Activated CD8-positive, alpha-beta memory T cell treated with anti-CD3 and anti-CD28 coated beads, Interleukin-2, amount 50 U/mL, for 24 hours (primary cell): ENCODE results near the gene GDF10.

ENCODE experiments used
- DNase-seq: peaks from one replicate; pipeline ENCODE4 v3.0.0-alpha.2; 2020; ENCODE audit errors: extremely low read depth

Gene GDF10

DNA sequence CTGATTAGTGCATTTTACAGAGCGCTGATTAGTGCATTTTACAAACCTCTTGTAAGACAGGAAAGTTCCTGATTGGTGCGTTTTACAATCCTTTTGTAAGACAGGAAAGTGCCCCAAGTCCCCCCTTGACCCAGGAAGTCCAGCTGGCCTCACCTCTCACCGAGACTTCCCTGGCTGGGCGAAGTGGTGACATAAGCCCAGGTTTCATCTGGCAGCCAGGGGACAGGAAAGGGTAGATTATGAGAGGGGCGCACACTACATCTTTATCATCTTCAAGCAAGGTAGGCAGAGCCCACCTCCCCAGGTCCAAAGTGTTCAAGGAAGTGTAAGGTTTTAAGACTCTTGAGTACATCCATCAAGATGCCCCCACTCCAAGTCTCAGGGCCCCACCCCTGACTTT is 5.5 kb upstream of the GDF10 start:
- no peak for DNase-seq

DNA sequence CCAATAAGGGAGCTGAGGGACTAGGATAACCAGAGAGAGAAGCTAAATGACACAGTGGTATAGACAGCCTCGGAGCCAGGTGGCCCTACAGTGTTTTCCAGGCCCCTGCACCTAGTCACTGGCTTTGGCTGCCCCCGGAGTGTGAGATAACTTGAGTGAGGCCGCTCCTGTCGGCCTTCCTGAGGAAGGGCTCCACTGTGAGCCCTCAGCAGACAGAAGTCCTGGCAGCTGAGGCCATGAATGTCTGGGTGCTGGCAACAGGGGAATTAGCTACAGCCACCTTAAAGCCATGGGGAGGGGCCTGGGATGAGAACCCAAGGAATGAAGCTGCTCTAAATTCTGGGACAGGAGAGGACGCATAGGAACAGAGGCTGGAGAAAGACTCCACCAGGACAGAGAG is 4.6 kb upstream of the GDF10 start:
- DNase-seq: no peak

- DNase-seq: no peak
Observed at GRCh38 chr10:47296156-47296894, 3.7 kb upstream of the GDF10 start.

- no peak for DNase-seq
Observed at GRCh38 chr10:47296941-47297340, 3.1 kb upstream of the GDF10 start.

- DNase-seq: no peak
Observed at GRCh38 chr10:47297866-47298540, 2.0 kb upstream of the GDF10 start.

- DNase-seq: no peak
Observed at GRCh38 chr10:47298715-47299114, 1.3 kb upstream of the GDF10 start.

DNA sequence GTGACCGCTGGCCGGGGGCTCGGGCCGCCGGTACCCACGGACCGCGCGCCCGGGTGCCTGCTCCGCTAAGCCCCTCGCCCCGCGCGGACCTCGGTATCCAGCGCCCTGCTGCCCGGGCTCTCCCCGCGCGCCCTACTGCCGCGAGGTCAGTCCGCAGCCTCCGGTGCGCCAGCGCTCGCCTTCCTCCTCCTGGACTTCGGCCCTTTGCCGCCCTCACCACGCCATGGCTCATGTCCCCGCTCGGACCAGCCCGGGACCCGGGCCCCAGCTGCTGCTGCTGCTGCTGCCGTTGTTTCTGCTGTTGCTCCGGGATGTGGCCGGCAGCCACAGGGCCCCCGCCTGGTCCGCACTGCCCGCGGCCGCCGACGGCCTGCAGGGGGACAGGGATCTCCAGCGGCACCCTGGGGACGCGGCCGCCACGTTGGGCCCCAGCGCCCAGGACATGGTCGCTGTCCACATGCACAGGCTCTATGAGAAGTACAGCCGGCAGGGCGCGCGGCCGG is 483 bp downstream of the GDF10 start:
- no peak for DNase-seq

DNA sequence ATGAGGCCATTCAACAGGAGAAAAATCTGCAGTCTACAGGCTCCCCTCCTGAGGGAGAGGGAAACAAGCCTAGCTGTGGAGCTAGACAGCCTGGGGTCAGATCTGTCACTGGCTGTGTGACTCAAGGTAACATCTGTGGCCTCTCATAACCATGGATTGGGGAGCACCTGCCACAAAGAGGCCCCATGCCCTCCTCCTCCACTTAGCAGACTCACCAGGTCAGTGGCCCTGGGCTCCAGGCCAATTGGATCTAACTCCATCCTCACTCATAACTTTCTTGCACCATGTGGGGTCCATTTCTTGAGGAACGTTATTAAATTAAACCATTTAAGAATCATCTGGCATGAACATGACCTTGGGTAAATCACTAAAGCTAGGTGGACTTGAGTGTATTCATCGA is 1.8 kb downstream of the GDF10 start:
- DNase-seq: no peak

DNA sequence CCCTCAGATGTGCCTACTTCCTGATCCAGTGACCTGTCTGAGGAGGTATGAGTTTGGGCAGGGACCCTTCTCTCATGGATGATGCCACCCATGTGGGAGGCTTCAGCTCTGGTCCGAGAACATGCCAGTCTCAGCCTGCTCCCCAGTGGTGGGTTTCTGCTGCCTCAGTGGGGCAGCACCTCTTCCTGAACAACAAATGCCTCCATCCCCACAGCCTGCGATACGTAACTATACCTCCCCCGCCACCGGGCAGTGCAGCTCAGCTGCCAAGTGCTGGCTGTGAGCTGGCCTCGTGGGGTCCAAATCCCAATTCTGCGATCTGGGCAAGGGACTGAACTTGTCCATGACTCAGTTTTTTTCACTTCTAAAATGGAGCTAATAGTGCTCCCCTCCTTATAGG is 3.1 kb downstream of the GDF10 start:
- DNase-seq: no peak

DNA sequence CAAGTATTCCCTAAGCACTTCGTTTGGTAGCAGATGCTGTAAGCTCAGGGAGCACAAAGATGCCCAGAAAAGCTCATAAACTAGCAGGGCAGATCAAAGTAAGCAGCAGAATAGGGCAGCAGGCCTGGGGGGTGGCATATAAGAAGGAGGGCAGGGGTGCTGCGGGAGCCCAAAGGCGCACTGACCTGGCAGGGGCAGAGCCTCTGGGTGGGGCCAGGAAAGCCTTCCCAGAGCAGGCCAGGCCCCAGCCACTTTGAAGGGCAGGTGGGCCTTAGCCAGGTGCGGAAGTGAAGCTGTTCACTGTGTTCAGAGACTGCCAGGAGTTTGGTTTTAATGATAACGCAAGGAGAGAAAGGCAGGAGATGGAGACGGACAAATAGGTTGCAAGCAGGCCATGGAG is 3.9 kb downstream of the GDF10 start:
- no peak for DNase-seq

GRCh38 chr10:47305566-47305965 is 5.6 kb downstream of the GDF10 start:
- no peak for DNase-seq

DNA sequence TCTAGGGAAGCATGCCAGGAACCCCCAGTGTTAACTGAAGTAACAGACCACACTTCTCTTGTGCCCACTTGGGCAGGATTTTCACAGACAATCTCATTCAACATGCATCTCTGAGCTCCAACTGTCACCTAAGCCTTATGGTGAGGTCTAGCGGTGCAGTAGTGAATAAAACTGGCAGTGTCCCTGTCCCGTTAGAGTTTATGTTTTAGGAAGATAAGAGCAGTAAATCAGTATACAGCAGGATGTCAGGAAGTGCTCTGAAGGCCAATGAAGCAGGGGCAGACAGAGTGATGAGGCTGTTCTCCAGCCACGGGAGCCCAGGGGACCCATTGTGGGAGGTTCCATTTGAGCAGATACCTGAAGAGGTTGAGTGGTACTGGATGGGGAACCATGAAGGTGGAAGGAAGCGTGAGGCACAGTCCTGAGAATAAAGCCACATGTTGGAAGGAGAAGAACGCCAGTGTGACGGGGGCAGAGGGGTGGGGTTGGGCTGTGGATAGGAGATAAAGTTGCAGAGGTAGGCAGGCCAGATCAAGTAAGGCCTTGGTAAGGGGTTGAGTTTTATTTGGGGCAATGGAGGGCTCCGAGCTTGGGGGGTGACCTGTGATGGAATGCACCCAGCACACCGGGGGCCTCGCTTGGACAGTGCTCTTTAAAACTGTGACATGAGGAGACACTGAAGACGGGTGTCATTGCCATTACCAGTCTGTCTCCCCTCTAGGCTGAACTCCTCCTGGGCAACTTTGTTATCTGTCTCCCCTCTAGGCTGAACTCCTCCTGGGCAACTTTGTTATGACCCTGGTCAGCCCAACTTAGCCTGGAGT is 6.6 kb downstream of the GDF10 start:
- DNase-seq: no peak

DNA sequence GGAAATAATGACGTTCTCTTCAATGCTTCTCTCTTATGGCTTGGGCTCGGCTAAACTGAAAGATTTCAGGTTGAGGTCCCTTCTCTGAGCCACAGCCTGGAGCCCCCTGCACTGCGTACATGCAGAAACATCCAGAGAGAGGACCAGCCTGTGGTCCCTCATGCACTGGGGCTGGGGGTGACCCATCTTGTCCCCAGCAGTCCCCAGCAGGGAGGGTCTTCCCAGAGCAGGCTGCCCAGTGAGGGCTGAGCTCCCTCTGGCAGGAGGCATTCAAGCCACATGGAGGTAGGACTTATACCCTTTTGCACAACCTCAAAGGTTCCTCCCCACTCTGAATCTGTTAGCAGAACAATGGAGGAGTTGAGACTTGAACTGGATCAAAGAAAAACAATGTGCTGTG is 7.4 kb downstream of the GDF10 start:
- DNase-seq: no peak

GRCh38 chr10:47308775-47309174 is 8.8 kb downstream of the GDF10 start:
- DNase-seq: no peak

GRCh38 chr10:47309408-47310089 is 9.6 kb downstream of the GDF10 start:
- no peak for DNase-seq

DNA sequence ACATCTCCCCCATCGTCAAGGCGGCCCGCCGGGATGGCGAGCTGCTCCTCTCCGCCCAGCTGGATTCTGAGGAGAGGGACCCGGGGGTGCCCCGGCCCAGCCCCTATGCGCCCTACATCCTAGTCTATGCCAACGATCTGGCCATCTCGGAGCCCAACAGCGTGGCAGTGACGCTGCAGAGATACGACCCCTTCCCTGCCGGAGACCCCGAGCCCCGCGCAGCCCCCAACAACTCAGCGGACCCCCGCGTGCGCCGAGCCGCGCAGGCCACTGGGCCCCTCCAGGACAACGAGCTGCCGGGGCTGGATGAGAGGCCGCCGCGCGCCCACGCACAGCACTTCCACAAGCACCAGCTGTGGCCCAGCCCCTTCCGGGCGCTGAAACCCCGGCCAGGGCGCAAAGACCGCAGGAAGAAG is 10.1 kb downstream of the GDF10 start:
- no peak for DNase-seq

DNA sequence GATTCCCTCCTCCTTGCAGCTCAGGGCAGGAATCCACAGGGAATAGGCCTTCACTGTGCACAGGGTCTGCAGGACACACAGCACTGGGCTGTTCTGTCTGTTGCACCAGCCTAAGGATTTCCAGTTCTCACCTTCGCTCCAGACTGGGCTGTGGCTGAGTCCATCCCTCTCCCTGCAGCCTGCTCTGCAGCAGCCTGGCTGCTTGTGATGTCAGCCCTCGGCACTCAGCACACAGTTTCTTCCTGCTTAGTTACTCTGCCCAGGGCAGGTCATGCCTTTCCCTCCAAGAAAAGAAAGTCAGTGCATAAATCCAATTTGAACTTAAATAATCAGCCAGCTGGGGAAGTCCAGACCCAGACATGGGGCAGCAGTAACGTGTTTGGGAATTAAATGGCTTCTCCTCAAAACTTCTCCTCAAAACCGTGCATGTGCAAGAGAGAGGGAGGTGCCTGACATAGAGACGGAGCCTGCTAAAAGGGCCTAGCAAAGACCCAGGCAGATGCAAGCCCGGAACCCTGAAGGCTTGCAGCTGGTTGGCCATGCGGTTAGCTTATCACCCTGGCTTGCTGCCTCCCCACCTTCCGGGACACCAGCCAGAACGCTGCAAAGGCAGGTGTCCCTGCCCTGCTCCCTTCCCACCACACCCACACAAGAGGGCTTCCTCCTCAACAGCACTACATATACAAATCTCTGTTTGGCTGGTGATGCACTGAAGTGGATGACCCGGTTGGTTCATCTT is 11.4 kb downstream of the GDF10 start:
- DNase-seq: no peak

DNA sequence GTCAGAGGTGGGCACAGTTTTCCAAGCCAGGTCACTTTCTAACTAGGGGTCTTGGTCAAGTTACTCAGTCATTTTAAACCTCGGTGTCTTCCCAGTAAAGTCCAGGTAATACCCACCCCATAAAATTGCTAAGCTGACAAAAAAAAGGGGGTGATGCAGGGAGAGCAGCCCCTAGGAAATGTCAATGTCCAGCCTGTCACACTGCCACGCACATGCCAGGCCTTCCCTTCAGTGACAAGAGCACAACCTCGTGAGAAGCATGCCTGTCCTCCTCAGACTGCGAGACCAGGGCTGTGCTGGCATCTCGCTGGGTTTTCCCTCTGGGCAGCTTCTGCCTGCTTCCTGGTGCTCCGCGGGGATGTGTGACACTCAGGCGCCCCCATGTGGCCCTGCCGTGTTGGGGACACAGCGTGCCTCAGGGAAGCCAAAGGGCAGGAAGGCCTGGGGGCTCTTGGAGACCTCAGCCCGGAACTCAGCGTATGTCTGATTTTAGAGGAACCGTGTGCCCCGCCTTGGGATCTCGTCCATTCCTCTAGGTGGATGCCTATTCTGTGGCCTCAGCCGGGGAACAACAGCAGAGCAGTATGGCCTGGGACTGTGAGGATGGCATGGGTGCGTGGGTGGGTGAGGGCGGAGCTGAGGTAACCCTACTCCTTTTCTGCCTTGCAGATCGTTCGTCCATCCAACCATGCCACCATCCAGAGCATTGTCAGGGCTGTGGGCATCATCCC is 12.1 kb downstream of the GDF10 start:
- peak; percentile 65 for DNase-seq

DNA sequence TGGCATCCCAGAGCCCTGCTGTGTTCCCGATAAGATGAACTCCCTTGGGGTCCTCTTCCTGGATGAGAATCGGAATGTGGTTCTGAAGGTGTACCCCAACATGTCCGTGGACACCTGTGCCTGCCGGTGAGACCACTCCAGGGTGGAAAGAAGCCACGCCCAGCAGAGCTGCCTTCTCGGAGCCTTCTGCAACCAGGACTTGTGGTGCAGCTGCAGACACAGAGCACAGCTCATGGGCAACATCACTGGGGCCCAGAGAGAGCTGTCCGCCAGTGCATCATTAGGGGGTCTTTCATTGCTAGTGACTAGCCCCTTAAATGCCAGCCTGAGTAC is 12.6 kb downstream of the GDF10 start:
- no peak for DNase-seq

DNA sequence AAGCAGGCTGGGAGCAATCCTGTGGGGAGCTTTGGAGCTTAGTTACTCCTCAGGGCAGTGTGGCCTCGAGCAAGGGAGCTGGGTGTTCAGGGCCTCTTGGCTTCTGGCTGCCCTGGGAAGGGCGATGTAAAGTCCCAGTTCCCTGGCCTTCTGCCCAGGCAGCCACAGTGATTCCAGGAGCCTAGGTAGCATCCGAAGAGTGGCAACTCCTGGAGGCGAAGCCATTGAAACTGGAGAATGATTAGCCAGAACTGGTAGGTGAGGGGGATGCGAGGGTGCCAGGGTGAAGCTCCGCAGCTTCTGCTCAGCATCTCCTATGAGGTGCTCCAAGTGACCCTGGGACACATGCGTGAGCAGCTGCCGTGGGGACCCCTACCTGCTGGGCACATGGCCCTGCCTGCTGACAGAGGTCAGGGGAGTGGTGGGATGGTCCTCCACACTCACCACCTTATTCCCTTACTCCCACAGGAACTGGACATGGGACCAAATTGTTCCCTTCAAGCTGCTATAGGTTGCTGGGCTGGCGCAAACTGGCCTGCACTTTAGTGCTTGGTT is 14.5 kb downstream of the GDF10 start:
- no peak for DNase-seq
